IPS DF 6.9 (cell line): ENCODE data around the gene GALR1.

Experiments
- DNase-seq: peaks from one replicate; pipeline ENCODE4 v3.0.0-alpha.2; 2013; ENCODE audit warnings: low read depth, low spot score
- H3K27ac ChIP-seq: one replicate; pipeline ENCODE4 v1.5.1; 2013; ENCODE audit warnings: low read length, control low read depth
- H3K27me3 ChIP-seq: 2 replicates; pipeline ENCODE4 v1.6.1; 2013; ENCODE audit warnings: mild to moderate bottlenecking, low read length; ENCODE audit not compliant: control insufficient read depth, insufficient read depth
- H3K36me3 ChIP-seq: 2 replicates; pipeline ENCODE4 v1.6.1; 2013; ENCODE audit warnings: low read length; ENCODE audit not compliant: control insufficient read depth, insufficient read depth
- H3K4me1 ChIP-seq: 2 replicates; pipeline ENCODE4 v1.6.1; 2013; ENCODE audit warnings: low read length; ENCODE audit not compliant: control insufficient read depth, insufficient read depth
- H3K4me3 ChIP-seq: 2 replicates; pipeline ENCODE4 v1.5.1; 2013; ENCODE audit warnings: mild to moderate bottlenecking, low read length
- H3K9me3 ChIP-seq: 2 replicates; pipeline ENCODE4 v1.6.1; 2013; ENCODE audit warnings: low read length, inconsistent platforms; ENCODE audit not compliant: control insufficient read depth, insufficient read depth
- WGBS: extraction: QIAGEN DNeasy Blood & Tissue Kit; methylation state at CpG from one replicate; pipeline ENCODE4 v1.1.7; 2013; ENCODE audit warnings: mixed read lengths, missing lambda C conversion rate; ENCODE audit not compliant: insufficient read length, insufficient coverage; 5-methylcytosine and 5-hydroxymethylcytosine counted together

Gene GALR1

GRCh38 chr18:77249569-77250500 lies at the start of gene GALR1:
Gene GALR1 (plus strand): TSS chr18:77249848. CDS start chr18:77250549, 701 bp downstream.
- H3K27me3 ChIP-seq: peaks cover 26% of the 10 kb centered on the region; the same call in 1 of the 2 replicates
- H3K4me3 ChIP-seq: peak within 1 kb of the TSS; percentile 50; the same call in 1 of the 2 replicates
- no peak within 1 kb of the TSS for H3K27ac ChIP-seq
- H3K36me3 ChIP-seq: no peaks in the 10 kb centered on the region
- H3K9me3 ChIP-seq: no peaks in the 10 kb centered on the region
- DNase-seq: no peak
- WGBS: no CpG with 5 or more reads among the region's 98 CpGs
- H3K4me1 ChIP-seq: peaks cover 6% of the 10 kb centered on the region

GRCh38 chr18:77201506-77201905 lies 48.1 kb upstream of the GALR1 start:
- H3K36me3 ChIP-seq: no peaks in the 10 kb centered on the region
- no peak overlapping the region for H3K27ac ChIP-seq
- no peaks in the 10 kb centered on the region for H3K27me3 ChIP-seq
- no CpG with 5 or more reads among the region's 4 CpGs for WGBS
- DNase-seq: no peak
- no peaks in the 10 kb centered on the region for H3K4me1 ChIP-seq
- H3K9me3 ChIP-seq: no peaks in the 10 kb centered on the region
- no peak overlapping the region for H3K4me3 ChIP-seq

GRCh38 chr18:77202329-77202728 lies 47.3 kb upstream of the GALR1 start:
- Histone ChIP-seq H3K27ac (no peak overlapping the region), H3K27me3 (no peaks in the 10 kb centered on the region), H3K4me1 (no peaks in the 10 kb centered on the region), H3K9me3 (no peaks in the 10 kb centered on the region), H3K36me3 (no peaks in the 10 kb centered on the region), H3K4me3 (no peak overlapping the region)
- no peak for DNase-seq
- no CpG with 5 or more reads among the region's 7 CpGs for WGBS

DNA sequence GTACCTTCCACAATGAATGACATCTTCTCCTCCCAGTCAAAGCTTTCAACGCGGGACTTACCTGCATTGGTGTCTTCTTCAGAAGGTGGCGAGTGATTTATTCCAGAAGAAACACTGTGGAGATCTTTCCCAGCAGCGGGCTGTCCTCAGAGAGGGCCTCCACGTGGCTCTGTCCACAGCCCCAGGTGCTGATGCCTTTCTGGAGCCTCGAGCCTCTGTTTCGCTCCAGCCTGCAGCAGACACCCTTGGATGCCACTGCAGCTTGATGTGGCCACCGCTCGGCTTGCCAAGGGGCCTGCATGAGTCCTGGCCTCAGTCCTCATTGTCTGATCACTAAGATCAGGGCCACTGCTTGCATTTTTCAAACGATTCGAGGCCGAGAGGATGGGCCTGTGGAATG lies 46.6 kb upstream of the GALR1 start:
- Histone ChIP-seq H3K4me1 (no peaks in the 10 kb centered on the region), H3K27ac (no peak overlapping the region), H3K36me3 (no peaks in the 10 kb centered on the region), H3K9me3 (no peaks in the 10 kb centered on the region), H3K27me3 (no peaks in the 10 kb centered on the region), H3K4me3 (no peak overlapping the region)
- WGBS: no CpG with 5 or more reads among the region's 12 CpGs
- no peak for DNase-seq

- H3K27ac ChIP-seq: no peak overlapping the region
- no peaks in the 10 kb centered on the region for H3K36me3 ChIP-seq
- WGBS: no CpG with 5 or more reads among the region's 4 CpGs
- no peak overlapping the region for H3K4me3 ChIP-seq
- no peaks in the 10 kb centered on the region for H3K27me3 ChIP-seq
- no peaks in the 10 kb centered on the region for H3K9me3 ChIP-seq
- no peak for DNase-seq
- H3K4me1 ChIP-seq: no peaks in the 10 kb centered on the region
Observed at GRCh38 chr18:77203851-77204250, 45.8 kb upstream of the GALR1 start.

DNA sequence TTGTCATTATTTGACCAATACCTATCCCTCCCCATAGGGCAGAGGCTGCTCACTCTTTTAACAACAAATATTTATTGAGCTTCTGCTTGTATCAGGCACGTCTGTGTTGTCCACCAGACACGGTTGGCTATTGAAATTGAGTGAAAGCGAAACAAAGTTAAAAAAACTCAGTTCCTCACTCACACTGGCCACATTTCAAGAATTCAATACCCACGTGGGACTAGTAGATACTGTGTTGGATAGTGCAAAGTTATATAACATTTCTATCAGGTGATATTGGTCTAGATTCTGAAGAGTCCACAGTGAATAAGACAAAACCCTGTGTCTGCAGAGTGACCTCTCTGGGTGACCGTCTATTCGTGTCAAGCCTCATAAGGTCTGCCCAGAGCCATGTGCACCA lies 43.9 kb upstream of the GALR1 start:
- WGBS: no CpG with 5 or more reads among the region's 6 CpGs
- no peak for DNase-seq
- H3K4me1 ChIP-seq: no peaks in the 10 kb centered on the region

GRCh38 chr18:77206676-77207374 lies 42.8 kb upstream of the GALR1 start:
- no peak overlapping the region for H3K27ac ChIP-seq
- no CpG with 5 or more reads among the region's 10 CpGs for WGBS

More for the DNA sequence above, 43.9 kb upstream of the GALR1 start:
- H3K27ac ChIP-seq: no peak overlapping the region
- H3K36me3 ChIP-seq: no peaks in the 10 kb centered on the region
- H3K9me3 ChIP-seq: no peaks in the 10 kb centered on the region
- H3K27me3 ChIP-seq: no peaks in the 10 kb centered on the region
- H3K4me3 ChIP-seq: no peak overlapping the region

DNA sequence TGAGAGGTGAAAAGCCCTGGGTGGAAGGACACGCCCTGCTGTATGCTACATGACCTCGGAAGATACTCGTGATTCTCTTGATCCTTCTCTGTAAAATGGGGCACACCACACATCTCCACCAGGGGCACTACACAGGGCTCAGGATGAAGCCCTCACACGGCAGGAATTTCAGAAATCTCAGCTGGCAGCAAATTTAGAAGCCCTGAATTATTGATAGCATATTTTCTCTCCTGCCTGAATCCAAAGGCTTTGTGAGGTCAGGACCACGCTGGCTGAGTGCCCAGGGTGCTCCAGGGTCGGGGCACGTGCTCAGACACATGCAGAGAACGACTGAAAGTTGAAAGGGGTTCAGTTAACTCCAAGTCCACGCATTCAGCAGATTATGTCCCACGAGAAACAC lies 42.1 kb upstream of the GALR1 start:
- H3K4me1 ChIP-seq: no peaks in the 10 kb centered on the region
- no peak overlapping the region for H3K27ac ChIP-seq
- no peaks in the 10 kb centered on the region for H3K9me3 ChIP-seq
- no peak overlapping the region for H3K4me3 ChIP-seq
- no peaks in the 10 kb centered on the region for H3K27me3 ChIP-seq
- no CpG with 5 or more reads among the region's 10 CpGs for WGBS
- peak; percentile 45 for DNase-seq
- no peaks in the 10 kb centered on the region for H3K36me3 ChIP-seq

More at GRCh38 chr18:77206676-77207374, 42.8 kb upstream of the GALR1 start:
- Histone ChIP-seq H3K36me3 (no peaks in the 10 kb centered on the region), H3K9me3 (no peaks in the 10 kb centered on the region), H3K4me1 (no peaks in the 10 kb centered on the region), H3K27me3 (no peaks in the 10 kb centered on the region), H3K4me3 (no peak overlapping the region)
- DNase-seq: no peak

GRCh38 chr18:77208964-77209363 lies 40.7 kb upstream of the GALR1 start:
- Histone ChIP-seq H3K4me1 (no peaks in the 10 kb centered on the region), H3K4me3 (no peak overlapping the region), H3K9me3 (no peaks in the 10 kb centered on the region), H3K36me3 (no peaks in the 10 kb centered on the region), H3K27me3 (no peaks in the 10 kb centered on the region), H3K27ac (no peak overlapping the region)
- WGBS: no CpG with 5 or more reads among the region's 4 CpGs
- DNase-seq: no peak

GRCh38 chr18:77209587-77209986 lies 40.1 kb upstream of the GALR1 start:
- Histone ChIP-seq H3K27me3 (no peaks in the 10 kb centered on the region), H3K9me3 (no peaks in the 10 kb centered on the region), H3K4me3 (no peak overlapping the region), H3K27ac (no peak overlapping the region), H3K4me1 (no peaks in the 10 kb centered on the region), H3K36me3 (no peaks in the 10 kb centered on the region)
- no CpG with 5 or more reads among the region's 12 CpGs for WGBS
- no peak for DNase-seq
